ENCODE data around the gene NHLH1. TPM values are rescaled to one million over a fixed set of nuclear protein-coding genes. Genes with fewer than 3 reads are reported as not detected.

Gene NHLH1
- total RNA-seq (2021) (0.26 TPM in 1 of 2 replicates, not detected in the other), Bru-seq, nascent RNA (percentile 25 among the genes with signal in this experiment), BruChase-seq, experiment 1, labeled RNA remaining after a 2-hour chase (percentile 36 among the genes with signal in this experiment), BruChase-seq, experiment 2, labeled RNA remaining after a 6-hour chase (percentile 29 among the genes with signal in this experiment)
- long read RNA-seq, result 0 reads

GRCh38 chr1:160366731-160367515, at the start of gene NHLH1:
NHLH1 (plus strand) TSS chr1:160367071; CDS start chr1:160370732, 3,661 bp downstream.
- Histone ChIP-seq H3K9me3 (ENCODE audit: insufficient read depth, low read depth) (no peaks in the 10 kb centered on the region), H3K27ac (no peak within 1 kb of the TSS), H3K79me2 (ENCODE audit: low read depth) (no peaks in the 10 kb centered on the region), H2AFZ (no peak within 1 kb of the TSS), H3K4me2 (no peak within 1 kb of the TSS), H3K4me3 (no peak within 1 kb of the TSS), H3K27me3 (ENCODE audit: insufficient read depth, low read depth) (no peaks in the 10 kb centered on the region), H3K9me2 (ENCODE audit: insufficient read depth) (no peaks in the 10 kb centered on the region), H3K36me3 (ENCODE audit: low read depth) (no peaks in the 10 kb centered on the region), H3F3A (ENCODE audit: insufficient read depth, low read depth) (no peaks in the 10 kb centered on the region), H3K4me1 (replicated peaks; ENCODE audit: insufficient read depth) (no peaks in the 10 kb centered on the region), H4K20me1 (ENCODE audit: insufficient read depth) (no peaks in the 10 kb centered on the region)
- intact Hi-C loops (cut with micrococcal nuclease; ENCODE audit: unreplicated experiment), result no loop called here
- CTCF ChIA-PET, result no interaction called here
- TF ChIP-seq CTCF (conservative IDR thresholded peaks at IDR 0.05) (no peak), EZH2 (IDR thresholded peaks at IDR 0.05; ENCODE audit: low read depth) (no peak)
- no TSS peak for BruUV-seq (replicated peaks)
- POLR2A ChIA-PET (ENCODE audit: unreplicated experiment), result no interaction called here
- DNase-seq, result no peak

GRCh38 chr1:160322831-160323230, 44.0 kb upstream of the NHLH1 start:
- Histone ChIP-seq H3F3A (ENCODE audit: insufficient read depth, low read depth) (no peaks in the 10 kb centered on the region; the same call in 1 of the 2 replicates), H2AFZ (no peak overlapping the region), H3K4me3 (no peak overlapping the region), H3K9me3 (ENCODE audit: insufficient read depth, low read depth) (no peaks in the 10 kb centered on the region), H3K4me2 (no peak overlapping the region), H3K4me1 (replicated peaks; ENCODE audit: insufficient read depth) (no peaks in the 10 kb centered on the region), H3K9me2 (ENCODE audit: insufficient read depth) (no peaks in the 10 kb centered on the region), H3K36me3 (ENCODE audit: low read depth) (peaks cover 41% of the 10 kb centered on the region), H3K79me2 (ENCODE audit: low read depth) (no peaks in the 10 kb centered on the region), H3K27ac (no peak overlapping the region), H3K27me3 (ENCODE audit: insufficient read depth, low read depth) (no peaks in the 10 kb centered on the region), H4K20me1 (ENCODE audit: insufficient read depth) (peaks cover 26% of the 10 kb centered on the region)
- no TSS peak for BruUV-seq (replicated peaks)
- no peak for TF ChIP-seq CTCF (conservative IDR thresholded peaks at IDR 0.05)
- TF ChIP-seq EZH2 (IDR thresholded peaks at IDR 0.05; ENCODE audit: low read depth), result no peak
- intact Hi-C loops (cut with micrococcal nuclease; ENCODE audit: unreplicated experiment), result no loop called here
- no peak for DNase-seq
- CTCF ChIA-PET, result no interaction called here
- POLR2A ChIA-PET (ENCODE audit: unreplicated experiment), result no interaction called here

GRCh38 chr1:160325252-160325651, 41.6 kb upstream of the NHLH1 start:
- no TSS peak for BruUV-seq (replicated peaks)
- Histone ChIP-seq H3K9me3 (ENCODE audit: insufficient read depth, low read depth) (no peaks in the 10 kb centered on the region), H2AFZ (no peak overlapping the region), H3K27ac (no peak overlapping the region), H3K79me2 (ENCODE audit: low read depth) (no peaks in the 10 kb centered on the region), H3K27me3 (ENCODE audit: insufficient read depth, low read depth) (no peaks in the 10 kb centered on the region), H3K9me2 (ENCODE audit: insufficient read depth) (no peaks in the 10 kb centered on the region), H3K4me2 (no peak overlapping the region), H4K20me1 (ENCODE audit: insufficient read depth) (peaks cover 24% of the 10 kb centered on the region), H3K4me1 (replicated peaks; ENCODE audit: insufficient read depth) (no peaks in the 10 kb centered on the region), H3K4me3 (no peak overlapping the region), H3F3A (ENCODE audit: insufficient read depth, low read depth) (no peaks in the 10 kb centered on the region; the same call in 1 of the 2 replicates), H3K36me3 (ENCODE audit: low read depth) (peaks cover 24% of the 10 kb centered on the region)
- TF ChIP-seq CTCF (conservative IDR thresholded peaks at IDR 0.05), result no peak
- no peak for TF ChIP-seq EZH2 (IDR thresholded peaks at IDR 0.05; ENCODE audit: low read depth)
- POLR2A ChIA-PET (ENCODE audit: unreplicated experiment), result interaction anchor here (0.7 kb wide), 1 partner anchor 12 kb away, joined by 4 read pairs; no protein-coding TSS in a partner anchor
- DNase-seq, result no peak
- intact Hi-C loops (cut with micrococcal nuclease; ENCODE audit: unreplicated experiment), result no loop called here
- CTCF ChIA-PET, result no interaction called here

Measured in PC-9 (cell line).